BE2C (cell line): ENCODE results near the gene RMI1. TPM values are rescaled to one million over a fixed set of nuclear protein-coding genes. Genes with fewer than 3 reads are reported as not detected.
A peak's percentile ranks its signal among the peaks of the same experiment; 100 is the strongest.

ENCODE experiments used
- DNase-seq: peaks from one replicate; pipeline ENCODE4 v3.0.0-alpha.2; 2020
- H3K27me3 ChIP-seq: fragments of 250-450 bp; sonication (Bioruptor Pico); 2 replicates; pipeline ENCODE4 v1.5.1; 2020; ENCODE audit warnings: mild to moderate bottlenecking
- H3K36me3 ChIP-seq: fragments of 250-450 bp; sonication (Bioruptor Pico); 2 replicates; pipeline ENCODE4 v1.5.1; 2020; ENCODE audit warnings: mild to moderate bottlenecking
- H3K4me1 ChIP-seq: fragments of 250-450 bp; sonication (Bioruptor Pico); 2 replicates; pipeline ENCODE4 v1.5.1; 2020
- H3K4me3 ChIP-seq: 2 replicates; pipeline ENCODE4 v1.5.1; 2011; ENCODE audit warnings: low read depth, low read length
- H3K9me3 ChIP-seq: fragments of 250-450 bp; sonication (Bioruptor Pico); 2 replicates; pipeline ENCODE4 v1.5.1; 2020
- CTCF ChIP-seq: IDR thresholded peaks from 2 replicates; pipeline ENCODE4 v1.5.1; 2012; ENCODE audit warnings: mild to moderate bottlenecking, low read depth, low read length
- polyA plus RNA-seq: library from polyadenylated mRNA; unstranded; fragments of >200 nt; gene quantifications from one replicate; pipeline ENCODE4 v1.2.1, GENCODE V29; 2012; ENCODE audit warnings: low read depth, missing spikeins; ENCODE audit not compliant: insufficient read length, insufficient read depth

RMI1 gene
- polyA plus RNA-seq, result 2.3 TPM

DNA sequence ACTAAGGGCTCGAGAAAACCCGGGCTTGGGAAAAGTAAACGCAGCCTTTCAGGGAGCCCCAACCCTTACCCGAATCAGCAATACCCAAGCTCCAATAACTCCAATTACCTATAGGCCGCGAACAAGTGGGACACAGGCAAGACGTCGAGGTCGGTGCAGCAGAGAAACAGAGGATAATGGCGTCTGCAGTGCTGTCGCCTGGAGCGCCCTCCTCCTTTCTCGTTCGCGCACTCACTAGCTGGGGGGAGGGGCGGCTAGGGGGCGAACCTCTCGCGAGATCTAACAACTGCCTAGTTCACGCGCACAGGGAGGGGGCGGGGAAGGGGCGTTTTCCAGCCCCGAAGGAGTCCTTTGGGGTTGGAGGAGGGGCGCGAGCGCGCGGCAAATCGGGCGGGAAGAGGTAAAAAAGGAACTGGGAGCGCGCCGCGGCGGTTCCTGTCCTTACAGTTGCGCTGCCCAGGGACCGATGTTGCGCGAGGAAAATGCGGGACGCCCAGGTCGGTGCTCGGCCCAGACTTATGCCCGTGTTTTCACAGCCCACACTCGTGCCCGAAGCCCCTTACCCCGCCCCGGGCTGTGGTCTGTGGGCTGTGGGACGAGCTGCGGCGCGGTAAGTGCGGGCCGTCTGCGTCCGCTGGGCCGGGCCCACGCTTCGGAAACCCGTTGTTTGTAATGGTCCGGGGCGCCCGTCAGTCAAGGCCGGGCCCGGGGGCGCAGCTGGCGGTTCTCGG is at the start of gene RMI1:
RMI1 (plus strand) TSS at position 411 of the 731 bp plus-strand sequence. CDS start 20,182 bp downstream, outside the sequence.
- Histone ChIP-seq H3K9me3 (no peaks in the 10 kb centered on the region), H3K36me3 (peaks cover 42% of the 10 kb centered on the region), H3K4me1 (peaks cover 3% of the 10 kb centered on the region; the same call in 1 of the 2 replicates), H3K4me3 (peak within 1 kb of the TSS; percentile 98), H3K27me3 (no peaks in the 10 kb centered on the region)
- TF ChIP-seq CTCF, result 0 out of 2 replicates have a peak, but pooled peaks have one; percentile 14
- peak; percentile 100 for DNase-seq

DNA sequence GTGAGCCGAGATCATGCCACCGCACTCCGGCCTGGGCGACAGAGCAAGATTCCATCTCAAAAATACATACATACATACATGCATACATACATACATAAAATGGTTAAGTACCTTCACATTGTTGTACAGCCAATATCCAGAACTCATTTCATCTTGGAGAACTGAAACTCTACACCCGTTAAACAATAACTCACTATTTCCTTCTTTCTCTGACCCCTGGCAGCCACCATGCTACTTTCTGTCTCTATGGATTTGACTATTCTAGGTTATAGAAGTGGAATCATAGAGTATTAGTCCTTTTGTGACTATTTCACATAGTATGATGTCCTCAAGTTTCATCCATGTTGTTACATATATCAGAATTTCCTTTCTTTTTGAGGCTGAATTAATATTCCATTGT is 49.7 kb upstream of the RMI1 start:
- no peak overlapping the region for H3K4me3 ChIP-seq
- no peaks in the 10 kb centered on the region for H3K4me1 ChIP-seq
- no peaks in the 10 kb centered on the region for H3K9me3 ChIP-seq
- TF ChIP-seq CTCF, result no peak
- DNase-seq, result no peak
- H3K36me3 ChIP-seq, result no peaks in the 10 kb centered on the region
- no peaks in the 10 kb centered on the region for H3K27me3 ChIP-seq

GRCh38 chr9:83932011-83932410 is 48.6 kb upstream of the RMI1 start:
- no peaks in the 10 kb centered on the region for H3K4me1 ChIP-seq
- no peaks in the 10 kb centered on the region for H3K27me3 ChIP-seq
- H3K9me3 ChIP-seq, result no peaks in the 10 kb centered on the region
- no peak for TF ChIP-seq CTCF
- no peak for DNase-seq
- no peak overlapping the region for H3K4me3 ChIP-seq
- H3K36me3 ChIP-seq, result no peaks in the 10 kb centered on the region

DNA sequence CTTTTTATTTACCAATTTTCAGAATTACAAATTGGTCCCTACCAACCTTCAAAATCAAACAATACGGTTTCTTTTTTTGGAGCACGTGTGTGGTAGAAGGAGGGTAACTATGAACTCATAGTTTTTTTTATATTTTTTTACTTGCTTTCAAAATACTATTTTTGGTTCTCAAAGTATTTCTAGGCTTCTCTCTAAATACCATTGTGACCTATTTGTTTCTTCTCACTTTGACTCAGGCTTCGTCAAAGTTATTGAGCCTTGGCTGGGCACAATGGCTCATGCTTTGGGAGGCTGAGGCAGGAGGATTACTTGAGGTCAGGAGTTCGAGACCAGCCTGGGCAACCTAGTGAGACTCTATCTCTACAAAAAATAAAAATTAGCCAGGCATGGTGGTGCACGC is 47.8 kb upstream of the RMI1 start:
- no peaks in the 10 kb centered on the region for H3K9me3 ChIP-seq
- H3K4me3 ChIP-seq, result no peak overlapping the region
- DNase-seq, result no peak
- no peaks in the 10 kb centered on the region for H3K4me1 ChIP-seq
- H3K27me3 ChIP-seq, result no peaks in the 10 kb centered on the region
- no peaks in the 10 kb centered on the region for H3K36me3 ChIP-seq
- TF ChIP-seq CTCF, result no peak

- Histone ChIP-seq H3K9me3 (no peaks in the 10 kb centered on the region), H3K4me1 (no peaks in the 10 kb centered on the region), H3K4me3 (no peak overlapping the region), H3K36me3 (peaks cover 2% of the 10 kb centered on the region), H3K27me3 (no peaks in the 10 kb centered on the region)
- DNase-seq, result no peak
- TF ChIP-seq CTCF, result no peak
These were observed 46.8 kb upstream of the RMI1 start for GRCh38 chr9:83933790-83934189.

GRCh38 chr9:83934569-83935275 is 45.9 kb upstream of the RMI1 start:
- Histone ChIP-seq H3K4me1 (no peaks in the 10 kb centered on the region), H3K4me3 (no peak overlapping the region), H3K27me3 (no peaks in the 10 kb centered on the region), H3K9me3 (no peaks in the 10 kb centered on the region), H3K36me3 (peaks cover 8% of the 10 kb centered on the region)
- no peak for DNase-seq
- no peak for TF ChIP-seq CTCF
